Measurements from ENCODE around the gene SOBP. TPM values are rescaled to one million over a fixed set of nuclear protein-coding genes. Genes with fewer than 3 reads are reported as not detected.

The SOBP gene
- total and polyA plus RNA-seq, 2 experiments from 2014 or later: 1.5 to 3.0 TPM

DNA sequence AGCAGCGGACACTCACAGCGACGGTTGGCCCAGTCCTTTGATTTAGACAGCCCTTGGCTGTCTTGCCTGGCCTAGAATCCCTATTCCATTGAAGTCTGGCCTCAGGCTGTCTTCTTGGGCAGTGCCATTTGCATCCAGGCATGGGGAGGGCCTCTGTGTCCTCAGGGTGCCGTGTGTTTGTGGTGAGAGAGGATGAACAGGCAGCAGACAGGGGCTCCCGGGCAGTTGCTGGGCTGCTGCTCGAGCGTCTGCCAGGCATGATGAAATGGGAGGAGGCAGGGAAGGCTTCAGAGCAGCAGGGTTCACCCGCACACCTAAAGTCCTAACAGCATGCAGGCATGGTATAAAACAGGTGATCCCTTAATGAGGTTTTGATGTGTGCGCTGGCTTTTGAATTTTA lies 126.9 kb downstream of the SOBP start:
- no peaks in the 10 kb centered on the region for H4K20me1 ChIP-seq (replicated peaks; ENCODE audit: insufficient read depth)
- H3K36me3 Mint-ChIP-seq (ENCODE audit: low read depth): no peaks in the 10 kb centered on the region
- H3K27me3 Mint-ChIP-seq (ENCODE audit: insufficient read depth, low read depth, poor library complexity): no peaks in the 10 kb centered on the region
- ATAC-seq: peak; percentile 65
- peak overlapping the region; percentile 31; the same call in 1 of the 2 replicates for H3K27ac Mint-ChIP-seq
- H3K27ac ChIP-seq (ENCODE audit: low read depth): peak overlapping the region; percentile 43
- no peaks in the 10 kb centered on the region for H3K27me3 ChIP-seq (ENCODE audit: insufficient read depth)
- H3K4me3 Mint-ChIP-seq: no peak overlapping the region
- H3F3A ChIP-seq (replicated peaks; ENCODE audit: low read depth): no peaks in the 10 kb centered on the region; the same call in 1 of the 2 replicates
- H3K9me2 ChIP-seq (ENCODE audit: insufficient read depth): 0 out of 2 replicates have a peak, but pooled peaks cover 7% of the 10 kb centered on the region
- H2AFZ ChIP-seq: no peak overlapping the region
- no peaks in the 10 kb centered on the region for H3K9me3 Mint-ChIP-seq
- peaks cover 59% of the 10 kb centered on the region for H3K4me1 Mint-ChIP-seq
- H3K79me2 ChIP-seq (replicated peaks; ENCODE audit: insufficient read depth): no peaks in the 10 kb centered on the region
- no peaks in the 10 kb centered on the region for H3K36me3 ChIP-seq (ENCODE audit: insufficient read depth)
- H3K4me1 ChIP-seq (ENCODE audit: insufficient read depth): peaks cover 56% of the 10 kb centered on the region
- no peak for DNase-seq (ENCODE audit: low spot score)
- no peak overlapping the region for H3K4me3 ChIP-seq
- H3K4me2 ChIP-seq: peak overlapping the region; percentile 40
- TF ChIP-seq NANOG (IDR thresholded peaks at IDR 0.05; ENCODE audit: borderline replicate concordance) (no peak), ZNF114 (CRISPR knock-in tag; IDR thresholded peaks at IDR 0.05) (no peak), CREB1 (CRISPR knock-in tag; IDR thresholded peaks at IDR 0.05; ENCODE audit: low read depth) (no peak), EZH2 (IDR thresholded peaks at IDR 0.05; ENCODE audit: low read depth, unreplicated experiment) (no peak), POLR2AphosphoS5 (IDR thresholded peaks at IDR 0.05; ENCODE audit: low read depth) (no peak)
- TF ChIP-seq, protein P1, sequence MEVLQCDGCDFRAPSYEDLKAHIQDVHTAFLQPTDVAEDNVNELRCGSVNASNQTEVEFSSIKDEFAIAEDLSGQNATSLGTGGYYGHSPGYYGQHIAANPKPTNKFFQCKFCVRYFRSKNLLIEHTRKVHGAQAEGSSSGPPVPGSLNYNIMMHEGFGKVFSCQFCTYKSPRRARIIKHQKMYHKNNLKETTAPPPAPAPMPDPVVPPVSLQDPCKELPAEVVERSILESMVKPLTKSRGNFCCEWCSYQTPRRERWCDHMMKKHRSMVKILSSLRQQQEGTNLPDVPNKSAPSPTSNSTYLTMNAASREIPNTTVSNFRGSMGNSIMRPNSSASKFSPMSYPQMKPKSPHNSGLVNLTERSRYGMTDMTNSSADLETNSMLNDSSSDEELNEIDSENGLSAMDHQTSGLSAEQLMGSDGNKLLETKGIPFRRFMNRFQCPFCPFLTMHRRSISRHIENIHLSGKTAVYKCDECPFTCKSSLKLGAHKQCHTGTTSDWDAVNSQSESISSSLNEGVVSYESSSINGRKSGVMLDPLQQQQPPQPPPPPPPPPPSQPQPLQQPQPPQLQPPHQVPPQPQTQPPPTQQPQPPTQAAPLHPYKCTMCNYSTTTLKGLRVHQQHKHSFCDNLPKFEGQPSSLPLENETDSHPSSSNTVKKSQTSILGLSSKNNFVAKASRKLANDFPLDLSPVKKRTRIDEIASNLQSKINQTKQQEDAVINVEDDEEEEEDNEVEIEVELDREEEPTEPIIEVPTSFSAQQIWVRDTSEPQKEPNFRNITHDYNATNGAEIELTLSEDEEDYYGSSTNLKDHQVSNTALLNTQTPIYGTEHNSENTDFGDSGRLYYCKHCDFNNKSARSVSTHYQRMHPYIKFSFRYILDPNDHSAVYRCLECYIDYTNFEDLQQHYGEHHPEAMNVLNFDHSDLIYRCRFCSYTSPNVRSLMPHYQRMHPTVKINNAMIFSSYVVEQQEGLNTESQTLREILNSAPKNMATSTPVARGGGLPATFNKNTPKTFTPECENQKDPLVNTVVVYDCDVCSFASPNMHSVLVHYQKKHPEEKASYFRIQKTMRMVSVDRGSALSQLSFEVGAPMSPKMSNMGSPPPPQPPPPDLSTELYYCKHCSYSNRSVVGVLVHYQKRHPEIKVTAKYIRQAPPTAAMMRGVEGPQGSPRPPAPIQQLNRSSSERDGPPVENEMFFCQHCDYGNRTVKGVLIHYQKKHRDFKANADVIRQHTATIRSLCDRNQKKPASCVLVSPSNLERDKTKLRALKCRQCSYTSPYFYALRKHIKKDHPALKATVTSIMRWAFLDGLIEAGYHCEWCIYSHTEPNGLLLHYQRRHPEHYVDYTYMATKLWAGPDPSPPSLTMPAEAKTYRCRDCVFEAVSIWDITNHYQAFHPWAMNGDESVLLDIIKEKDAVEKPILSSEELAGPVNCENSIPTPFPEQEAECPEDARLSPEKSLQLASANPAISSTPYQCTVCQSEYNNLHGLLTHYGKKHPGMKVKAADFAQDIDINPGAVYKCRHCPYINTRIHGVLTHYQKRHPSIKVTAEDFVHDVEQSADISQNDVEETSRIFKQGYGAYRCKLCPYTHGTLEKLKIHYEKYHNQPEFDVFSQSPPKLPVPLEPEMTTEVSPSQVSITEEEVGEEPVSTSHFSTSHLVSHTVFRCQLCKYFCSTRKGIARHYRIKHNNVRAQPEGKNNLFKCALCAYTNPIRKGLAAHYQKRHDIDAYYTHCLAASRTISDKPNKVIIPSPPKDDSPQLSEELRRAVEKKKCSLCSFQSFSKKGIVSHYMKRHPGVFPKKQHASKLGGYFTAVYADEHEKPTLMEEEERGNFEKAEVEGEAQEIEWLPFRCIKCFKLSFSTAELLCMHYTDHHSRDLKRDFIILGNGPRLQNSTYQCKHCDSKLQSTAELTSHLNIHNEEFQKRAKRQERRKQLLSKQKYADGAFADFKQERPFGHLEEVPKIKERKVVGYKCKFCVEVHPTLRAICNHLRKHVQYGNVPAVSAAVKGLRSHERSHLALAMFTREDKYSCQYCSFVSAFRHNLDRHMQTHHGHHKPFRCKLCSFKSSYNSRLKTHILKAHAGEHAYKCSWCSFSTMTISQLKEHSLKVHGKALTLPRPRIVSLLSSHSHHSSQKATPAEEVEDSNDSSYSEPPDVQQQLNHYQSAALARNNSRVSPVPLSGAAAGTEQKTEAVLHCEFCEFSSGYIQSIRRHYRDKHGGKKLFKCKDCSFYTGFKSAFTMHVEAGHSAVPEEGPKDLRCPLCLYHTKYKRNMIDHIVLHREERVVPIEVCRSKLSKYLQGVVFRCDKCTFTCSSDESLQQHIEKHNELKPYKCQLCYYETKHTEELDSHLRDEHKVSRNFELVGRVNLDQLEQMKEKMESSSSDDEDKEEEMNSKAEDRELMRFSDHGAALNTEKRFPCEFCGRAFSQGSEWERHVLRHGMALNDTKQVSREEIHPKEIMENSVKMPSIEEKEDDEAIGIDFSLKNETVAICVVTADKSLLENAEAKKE (CRISPR knock-in tag; IDR thresholded peaks at IDR 0.05): no peak
